HG03045 (cell line): Measurements from ENCODE around the gene SPATA33.

ENCODE experiments used
- ATAC-seq: cut with Tn5 transposase; IDR thresholded peaks from one replicate; pipeline ENCODE4 v1.9.1; 2021; ENCODE audit warnings: mild to moderate bottlenecking, moderate library complexity; ENCODE audit not compliant: unreplicated experiment

The SPATA33 gene

DNA sequence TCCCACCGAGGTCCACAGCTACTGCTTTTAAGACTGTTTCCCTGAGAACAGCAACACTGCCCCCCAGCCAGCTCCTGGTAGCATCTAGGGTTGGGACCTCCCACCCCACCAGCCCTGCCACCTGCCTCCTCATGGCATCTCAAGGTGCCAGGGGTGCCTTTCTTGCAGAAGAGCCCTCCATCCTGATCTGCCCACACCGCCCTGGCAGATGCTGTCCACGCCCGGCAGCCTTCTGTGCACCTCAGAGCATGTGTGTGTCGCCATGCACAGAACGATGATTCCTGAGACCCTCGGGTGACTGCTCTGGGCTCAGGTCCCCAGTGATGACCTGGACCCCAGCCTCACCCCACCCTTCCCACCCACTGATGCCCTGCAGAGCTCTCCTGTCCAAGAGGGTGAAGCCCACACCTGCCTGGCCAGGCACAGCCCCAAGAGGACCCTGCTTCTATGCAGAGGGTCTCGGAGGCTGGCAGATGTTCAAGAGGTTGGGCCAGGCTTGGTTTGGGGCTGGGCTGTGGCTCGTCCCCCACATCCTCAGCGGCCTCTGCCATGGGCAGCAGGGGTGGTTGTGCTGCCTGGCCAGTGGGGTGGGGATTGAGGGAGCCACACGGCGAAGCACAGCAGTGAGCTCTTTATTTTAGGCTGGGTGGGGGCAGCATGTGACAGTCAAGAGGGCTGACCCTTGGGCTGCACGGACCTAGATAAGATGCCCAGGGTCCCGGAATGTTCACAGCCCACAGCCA, 49.1 kb downstream of the SPATA33 start:
- no peak for ATAC-seq

DNA sequence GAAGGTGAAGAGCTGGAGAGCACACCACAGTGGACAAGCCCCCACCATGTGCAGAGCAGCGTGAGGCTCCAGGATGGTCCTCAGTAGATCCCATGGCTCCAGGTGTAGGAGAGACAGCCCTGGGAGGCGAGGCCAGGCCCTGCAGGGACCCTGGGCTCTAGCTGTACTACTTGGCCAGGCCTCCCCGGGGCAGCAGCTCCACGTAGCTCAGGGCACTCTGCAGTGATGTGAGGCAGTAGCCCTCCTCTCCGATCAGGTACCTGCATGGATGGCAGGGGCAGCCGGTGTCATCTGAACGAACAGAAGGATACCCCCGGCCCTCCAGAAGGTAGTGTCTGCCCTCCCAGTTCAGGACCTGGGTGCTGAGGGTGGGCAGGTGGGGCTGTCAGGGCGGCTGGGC, 50.1 kb downstream of the SPATA33 start:
- no peak for ATAC-seq

DNA sequence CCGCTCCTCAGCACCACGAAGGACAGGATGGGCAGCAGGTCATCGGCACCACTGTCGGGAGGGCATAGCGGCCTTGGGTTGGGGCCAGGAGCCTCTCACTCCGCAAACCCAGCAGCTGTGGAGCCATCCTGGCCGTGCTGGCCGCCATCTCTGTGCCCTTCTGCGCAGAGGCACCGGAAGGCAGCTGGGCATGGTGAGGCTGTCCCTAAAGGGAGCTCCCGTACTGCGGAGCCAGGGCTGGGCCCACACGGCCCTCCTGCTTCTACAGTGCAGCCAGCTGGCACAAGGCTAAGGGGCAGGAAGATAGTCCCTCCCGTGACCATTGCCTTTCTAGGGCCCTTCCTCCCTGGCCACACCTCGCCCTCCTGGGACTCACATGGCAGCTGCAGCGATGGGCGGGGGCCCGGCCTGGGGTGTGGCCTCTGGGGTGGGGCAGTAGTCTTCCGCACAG, 50.9 kb downstream of the SPATA33 start:
- ATAC-seq: no peak

DNA sequence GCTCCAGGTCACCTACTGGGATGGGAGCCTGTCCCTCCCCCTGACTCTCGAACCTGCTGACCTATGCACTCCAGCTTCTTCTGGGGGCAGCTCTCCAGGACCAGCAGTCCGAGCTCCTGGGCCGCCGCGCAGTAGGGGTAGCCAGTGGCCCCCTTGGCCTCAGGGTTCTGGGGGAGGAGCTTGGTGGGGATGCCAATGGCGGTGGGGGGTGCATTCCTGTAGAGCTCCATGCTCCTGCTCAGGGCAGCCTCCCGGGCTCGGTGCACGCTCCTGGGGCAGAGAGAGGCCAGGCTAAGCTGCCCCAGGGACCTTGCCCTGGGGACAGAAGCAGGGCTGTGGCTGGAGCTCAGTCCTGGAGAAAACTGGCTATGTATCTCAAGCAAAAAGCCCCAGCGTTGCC, 51.5 kb downstream of the SPATA33 start:
- ATAC-seq: no peak

DNA sequence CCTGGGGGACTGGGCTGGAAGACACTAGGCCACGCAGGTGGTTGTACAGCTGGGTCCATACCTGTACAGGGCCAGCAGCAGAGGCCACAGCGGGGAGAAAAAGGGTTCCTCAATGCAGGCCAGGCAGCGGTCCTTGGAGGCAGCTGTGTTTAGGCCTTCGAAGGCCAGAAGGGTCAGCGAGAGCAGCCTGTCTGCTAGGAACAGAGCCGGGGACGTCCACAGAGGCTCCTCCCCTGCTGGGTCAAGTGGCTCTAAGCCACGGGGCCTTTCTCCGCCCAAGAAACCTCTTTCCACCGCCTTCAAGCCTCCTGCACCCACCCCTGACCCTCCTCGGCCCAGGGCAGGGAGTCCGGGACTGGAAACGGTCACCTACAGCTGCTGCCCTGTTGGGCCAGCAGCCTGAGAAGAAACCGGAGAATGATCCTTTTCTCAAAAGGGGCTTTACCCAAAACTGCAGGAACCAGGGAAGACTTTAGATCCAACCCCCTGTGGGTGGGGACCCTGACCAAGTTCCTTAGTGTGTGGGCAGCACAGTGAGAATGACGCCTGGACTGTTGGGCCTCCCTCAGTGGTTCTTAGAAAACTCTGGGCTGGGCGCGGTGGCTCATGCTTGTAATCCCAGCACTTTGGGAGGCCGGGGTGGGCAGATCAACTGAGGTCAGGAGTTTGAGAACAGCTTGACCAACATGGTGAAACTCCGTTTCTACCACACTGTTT, 52.2 kb downstream of the SPATA33 start:
- ATAC-seq: no peak

DNA sequence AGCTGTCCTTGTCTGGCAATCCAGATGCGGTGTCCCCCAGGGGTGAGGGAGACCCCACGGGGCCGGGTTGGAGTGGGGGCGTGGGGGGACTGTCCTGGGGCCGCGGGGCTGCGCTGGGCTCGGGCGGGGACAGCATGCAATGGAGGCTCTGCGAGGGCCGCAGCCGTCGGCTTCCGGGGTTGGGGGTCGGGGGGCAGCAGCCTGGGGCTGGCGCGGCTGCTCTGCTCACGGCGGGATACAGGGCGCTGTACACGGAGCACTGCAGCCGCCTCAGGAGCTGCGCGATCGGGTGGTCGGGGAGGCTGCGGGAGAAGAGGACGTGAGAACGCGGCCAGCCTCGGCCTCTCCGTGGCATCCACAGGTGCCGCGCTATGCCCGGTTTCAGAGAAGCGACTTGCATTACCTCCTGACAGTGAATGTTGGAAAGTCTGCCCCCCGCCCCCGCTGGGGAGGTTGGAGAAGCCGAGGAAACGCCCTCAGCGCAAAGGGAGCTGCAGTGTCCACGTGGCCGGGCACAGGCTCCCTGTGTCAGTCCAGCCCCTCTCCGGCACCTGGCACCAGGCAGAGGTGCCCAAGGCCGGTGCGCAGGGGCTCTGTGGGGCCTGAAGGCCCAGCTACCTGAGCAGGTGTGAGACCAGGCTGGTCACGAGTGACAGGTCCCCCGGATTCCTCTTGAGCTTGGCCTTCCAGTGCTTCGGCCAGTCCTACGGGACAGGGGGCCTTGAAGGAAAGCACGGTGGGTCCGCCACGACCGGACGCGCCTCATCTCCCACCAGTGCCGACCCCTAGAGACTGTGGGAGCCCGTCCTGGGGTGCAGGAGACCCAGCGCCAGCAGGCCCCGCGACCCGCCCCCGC, 53.3 kb downstream of the SPATA33 start:
- ATAC-seq: no peak

DNA sequence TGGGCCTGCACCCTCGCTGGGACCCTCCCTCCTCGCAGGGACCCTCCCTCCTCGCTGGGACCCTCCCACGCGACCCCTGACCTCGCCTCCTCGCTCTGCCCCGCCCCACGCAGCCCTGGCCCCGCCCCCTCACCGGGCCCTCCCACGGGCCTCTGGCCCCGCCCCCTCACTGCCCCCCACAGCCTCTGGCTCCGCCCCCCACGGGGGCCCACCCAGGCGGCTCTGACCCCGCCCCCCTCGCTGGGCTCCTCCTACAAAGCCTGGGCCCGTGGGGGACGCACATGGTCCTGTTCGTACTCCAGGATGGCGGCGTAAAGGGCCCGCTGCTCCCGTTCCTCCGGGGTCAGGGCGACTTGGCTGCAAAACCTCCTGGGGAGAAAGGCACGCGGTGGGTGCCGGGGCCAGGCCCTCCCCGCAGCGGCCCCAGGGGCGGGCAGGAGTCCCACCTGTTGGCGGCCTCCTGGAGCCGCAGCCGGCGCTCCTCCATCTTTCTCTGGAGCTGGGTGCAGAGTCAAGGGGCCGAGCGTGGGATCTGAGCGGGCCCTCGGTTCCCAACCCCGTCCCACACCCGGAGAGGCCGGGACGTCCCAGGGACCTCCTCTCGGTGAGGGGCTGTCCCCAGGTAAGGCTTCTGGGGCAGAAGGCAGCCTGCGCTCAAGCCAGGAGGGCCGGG, 54.1 kb downstream of the SPATA33 start:
- no peak for ATAC-seq

DNA sequence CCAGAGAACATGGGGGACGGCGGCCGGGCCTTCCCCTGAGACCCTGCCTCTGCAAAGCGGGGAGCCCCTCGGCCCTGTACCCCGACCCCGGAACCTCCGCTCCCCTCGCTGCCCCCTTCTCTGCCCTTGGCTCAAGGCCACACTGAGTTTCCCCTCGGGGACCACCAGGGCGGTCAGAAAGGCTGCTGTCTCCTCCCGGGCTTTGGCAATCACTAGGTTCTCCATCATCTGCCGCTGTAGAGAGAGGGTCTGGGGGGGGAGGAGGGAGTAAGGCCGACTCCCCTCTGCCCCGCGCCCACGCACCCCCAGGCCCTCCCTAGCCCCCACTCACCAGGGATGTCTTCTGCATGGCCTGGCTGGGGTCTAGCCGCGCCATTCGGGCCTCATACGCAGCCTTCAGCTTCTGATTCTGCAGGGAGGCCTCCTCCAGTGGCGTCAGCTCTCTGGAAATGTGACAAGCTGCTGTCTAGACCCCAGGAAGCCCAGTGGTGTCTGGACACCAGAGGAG, 54.7 kb downstream of the SPATA33 start:
- ATAC-seq: no peak

DNA sequence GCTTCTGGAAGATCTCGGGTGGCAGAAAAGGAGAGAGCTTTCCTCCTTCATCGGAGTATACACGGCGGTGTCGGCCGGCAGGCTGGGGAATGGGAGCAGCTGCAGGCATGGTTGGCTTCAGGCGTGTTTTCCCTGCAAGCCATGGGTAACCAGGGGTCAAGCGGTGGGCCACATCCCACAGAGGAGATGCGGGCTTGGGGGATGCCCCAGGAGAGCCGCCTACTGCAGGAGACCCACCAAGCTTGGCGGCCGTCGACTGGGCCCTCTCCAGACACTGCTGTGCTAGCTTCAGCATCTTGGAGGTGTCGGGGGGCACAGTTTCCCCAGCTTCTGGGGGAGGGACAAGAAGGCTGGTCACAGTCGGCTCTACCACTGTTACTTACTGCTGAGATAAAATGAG, 58.9 kb downstream of the SPATA33 start:
- ATAC-seq: no peak

DNA sequence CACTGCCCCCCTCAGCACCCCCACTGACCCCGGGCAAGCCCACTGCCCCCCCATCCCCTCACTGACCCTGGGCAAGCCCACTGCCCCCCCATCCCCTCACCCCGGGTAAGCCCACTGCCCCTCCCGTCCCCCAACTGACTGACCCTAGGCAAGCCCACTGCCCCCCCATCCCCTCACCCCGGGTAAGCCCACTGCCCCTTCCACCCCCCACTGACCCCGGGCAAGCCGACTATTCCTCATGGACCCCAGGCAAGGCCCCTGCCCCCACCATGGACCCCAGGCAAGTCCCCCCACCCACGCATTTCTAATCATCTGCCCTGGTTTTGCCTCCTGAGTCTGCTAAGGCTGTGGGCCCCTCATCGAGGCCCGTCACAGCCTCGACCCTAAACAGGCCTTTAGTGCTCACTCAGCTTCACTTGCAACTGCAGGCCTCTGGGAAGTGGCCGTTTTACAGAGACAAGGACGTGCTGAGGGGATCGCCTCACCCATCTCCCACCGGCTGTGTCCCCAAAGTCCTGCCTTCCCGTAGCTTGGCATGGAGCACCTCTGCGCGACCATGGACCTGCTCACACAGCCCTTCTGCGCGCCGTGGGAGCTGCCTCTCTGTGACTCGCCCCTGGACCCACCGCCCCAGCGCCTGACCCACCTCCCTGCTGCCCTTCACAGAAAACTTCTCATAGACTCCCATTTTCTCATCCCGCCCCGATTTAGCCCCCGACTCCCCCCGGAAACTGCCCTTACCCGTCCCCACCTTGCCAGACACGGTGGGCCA, 59.5 kb downstream of the SPATA33 start:
- ATAC-seq: no peak

DNA sequence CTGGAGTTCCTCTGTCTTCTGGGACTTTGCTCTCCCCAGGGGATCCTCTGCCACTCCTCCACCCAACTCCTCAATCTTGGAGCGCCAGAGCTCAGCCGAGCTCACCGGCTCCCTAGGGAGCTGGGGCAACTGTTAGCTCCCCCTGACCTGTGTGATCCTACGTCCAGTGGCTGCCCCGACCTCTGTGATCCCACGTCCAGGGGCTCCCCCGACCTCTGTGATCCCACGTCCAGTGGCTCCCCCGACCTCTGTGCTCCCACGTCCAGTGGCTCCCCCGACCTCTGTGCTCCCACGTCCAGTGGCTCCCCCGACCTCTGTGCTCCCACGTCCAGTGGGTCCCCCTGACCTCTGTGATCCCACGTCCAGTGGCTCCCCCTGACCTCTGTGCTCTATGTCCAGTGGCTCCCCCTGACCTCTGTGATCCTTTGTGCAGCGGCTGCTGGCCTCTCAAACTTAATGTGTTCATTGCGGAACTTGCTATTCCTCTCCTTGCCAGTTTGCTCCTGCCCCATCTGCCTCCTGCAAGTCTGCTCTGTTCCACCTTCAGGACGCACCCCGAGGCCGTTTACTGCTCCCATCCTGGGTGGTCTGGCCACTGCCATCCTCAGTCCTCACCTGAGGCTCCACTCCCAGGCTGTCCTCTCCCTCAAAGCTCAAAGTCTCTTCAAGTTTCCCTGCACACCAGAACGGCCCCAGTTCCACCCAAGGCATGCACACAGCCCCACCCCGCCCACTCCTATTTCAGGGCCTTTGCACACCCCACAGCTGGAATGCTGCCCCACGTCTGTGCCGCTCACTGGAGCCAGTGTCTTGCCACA, 60.3 kb downstream of the SPATA33 start:
- no peak for ATAC-seq
